ENCODE results near the gene CPAMD8.

The CPAMD8 gene

DNA sequence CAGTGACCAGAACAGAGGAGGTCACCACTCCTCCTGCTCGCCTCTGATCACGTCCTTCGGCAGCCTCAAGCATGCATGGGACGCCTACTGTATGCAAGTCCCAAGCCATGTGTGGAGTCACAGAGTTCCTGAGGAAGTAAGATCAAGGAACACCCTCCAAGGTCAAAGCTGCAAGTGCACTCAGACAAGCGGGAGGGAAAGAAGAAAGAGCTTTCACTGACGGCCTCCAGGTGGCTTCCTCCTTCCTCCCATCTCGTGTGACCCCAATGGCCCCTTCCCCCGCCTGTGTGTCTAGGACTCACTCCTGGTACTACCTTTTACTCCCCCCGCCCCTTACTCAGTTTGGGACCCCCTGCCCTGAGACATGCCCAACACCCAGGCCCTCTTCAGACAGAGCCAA, 42.6 kb upstream of the CPAMD8 start:
- H3K4me3 ChIP-seq (ENCODE audit: low read depth, low read length) = no peak overlapping the region
- H3K23ac ChIP-seq (ENCODE audit: low read length) = no peak overlapping the region
- no peak overlapping the region for H4K12ac ChIP-seq (ENCODE audit: low read depth, low read length)
- H3K36me3 ChIP-seq (ENCODE audit: control insufficient read depth in 1 of 2, insufficient read depth in 2 of 2, low read length in 2 of 2) = peaks cover 23 to 34% of the 10 kb centered on the region in 2 experiments
- no peak overlapping the region for H3K14ac ChIP-seq (ENCODE audit: low read length)
- no peak overlapping the region for H3K27ac ChIP-seq (ENCODE audit: low read depth, low read length)
- no peak overlapping the region for H3K9ac ChIP-seq (ENCODE audit: low read length)
- no peak overlapping the region for H2BK120ac ChIP-seq (ENCODE audit: insufficient read depth, low read length, poor library complexity)
- H3K4ac ChIP-seq (ENCODE audit: low read depth, low read length) = no peak overlapping the region
- H2AFZ ChIP-seq (ENCODE audit: insufficient read depth, low read length, poor library complexity) = no peak overlapping the region
- no CpG with 5 or more reads among the region's 9 CpGs for WGBS (ENCODE audit: extremely low coverage, insufficient coverage, insufficient read length)
- no peaks in the 10 kb centered on the region for H3K9me3 ChIP-seq (ENCODE audit: insufficient read depth, low read depth, low read length)
- H4K8ac ChIP-seq (ENCODE audit: low read depth, low read length) = no peak overlapping the region
- H3K4me2 ChIP-seq (ENCODE audit: low read length) = no peak overlapping the region
- H2BK12ac ChIP-seq (ENCODE audit: low read length) = no peak overlapping the region
- no peak overlapping the region for H3K18ac ChIP-seq (ENCODE audit: low read length)
- peaks cover 2% of the 10 kb centered on the region for H3K79me1 ChIP-seq (ENCODE audit: low read length)
- no peaks in the 10 kb centered on the region for H3K27me3 ChIP-seq (ENCODE audit: insufficient read depth, low read length)
- DNase-seq = no peak
- peaks cover 3% of the 10 kb centered on the region for H3K79me2 ChIP-seq (ENCODE audit: control insufficient read depth, insufficient read depth, low read length, poor library complexity)
- H2BK5ac ChIP-seq (ENCODE audit: low read depth, low read length, poor library complexity) = no peak overlapping the region
- H2AK5ac ChIP-seq (ENCODE audit: low read length) = no peak overlapping the region
- no peak overlapping the region for H4K91ac ChIP-seq (ENCODE audit: low read depth, low read length)
- peaks cover 3 to 7% of the 10 kb centered on the region in 2 experiments for H3K4me1 ChIP-seq (ENCODE audit: control insufficient read depth in 1 of 2, insufficient read depth in 2 of 2, low read length in 2 of 2)

DNA sequence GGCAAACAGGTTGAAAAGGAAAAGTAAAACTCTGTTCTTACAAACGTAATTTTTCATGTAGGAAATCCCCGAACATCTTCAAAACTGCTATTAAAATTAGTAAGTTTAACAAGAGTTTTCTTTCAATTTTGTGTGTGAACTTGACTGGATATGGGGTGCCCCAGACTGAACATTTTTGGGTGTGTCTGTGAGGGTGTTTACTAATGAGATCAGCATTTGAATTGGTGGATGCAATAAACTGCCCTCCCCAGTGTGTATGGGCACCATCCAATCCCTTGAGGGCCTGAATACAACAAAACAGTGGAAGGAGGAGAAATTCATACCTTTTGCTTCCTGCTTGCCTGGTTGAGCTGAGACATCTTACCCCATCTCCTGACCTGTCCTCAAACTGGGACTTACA, 36.8 kb upstream of the CPAMD8 start:
- H3K27ac ChIP-seq (ENCODE audit: low read depth, low read length) = no peak overlapping the region
- H3K79me2 ChIP-seq (ENCODE audit: control insufficient read depth, insufficient read depth, low read length, poor library complexity) = peaks cover 2% of the 10 kb centered on the region
- no peak overlapping the region for H3K4me3 ChIP-seq (ENCODE audit: low read depth, low read length)
- H2AK5ac ChIP-seq (ENCODE audit: low read length) = no peak overlapping the region
- WGBS (ENCODE audit: extremely low coverage, insufficient coverage, insufficient read length) = no CpG with 5 or more reads among the region's 2 CpGs
- H3K14ac ChIP-seq (ENCODE audit: low read length) = no peak overlapping the region
- H2BK120ac ChIP-seq (ENCODE audit: insufficient read depth, low read length, poor library complexity) = no peak overlapping the region
- no peaks in the 10 kb centered on the region for H3K27me3 ChIP-seq (ENCODE audit: insufficient read depth, low read length)
- H3K4me1 ChIP-seq (ENCODE audit: control insufficient read depth in 1 of 2, insufficient read depth in 2 of 2, low read length in 2 of 2) = peaks cover 5 to 10% of the 10 kb centered on the region in 2 experiments
- no peak overlapping the region for H3K23ac ChIP-seq (ENCODE audit: low read length)
- H3K18ac ChIP-seq (ENCODE audit: low read length) = no peak overlapping the region
- H3K9me3 ChIP-seq (ENCODE audit: insufficient read depth, low read depth, low read length) = peaks cover 3% of the 10 kb centered on the region
- peaks cover 16 to 23% of the 10 kb centered on the region in 2 experiments for H3K36me3 ChIP-seq (ENCODE audit: control insufficient read depth in 1 of 2, insufficient read depth in 2 of 2, low read length in 2 of 2)
- peak overlapping the region; percentile 84 for H3K4ac ChIP-seq (ENCODE audit: low read depth, low read length)
- no peak overlapping the region for H4K91ac ChIP-seq (ENCODE audit: low read depth, low read length)
- H4K8ac ChIP-seq (ENCODE audit: low read depth, low read length) = no peak overlapping the region
- no peak overlapping the region for H3K9ac ChIP-seq (ENCODE audit: low read length)
- no peak overlapping the region for H4K12ac ChIP-seq (ENCODE audit: low read depth, low read length)
- H3K4me2 ChIP-seq (ENCODE audit: low read length) = no peak overlapping the region
- peaks cover 2% of the 10 kb centered on the region for H3K79me1 ChIP-seq (ENCODE audit: low read length)
- peak overlapping the region; percentile 4 for H2BK5ac ChIP-seq (ENCODE audit: low read depth, low read length, poor library complexity)
- no peak overlapping the region for H2AFZ ChIP-seq (ENCODE audit: insufficient read depth, low read length, poor library complexity)
- peak overlapping the region; percentile 45 for H2BK12ac ChIP-seq (ENCODE audit: low read length)
- no peak for DNase-seq

DNA sequence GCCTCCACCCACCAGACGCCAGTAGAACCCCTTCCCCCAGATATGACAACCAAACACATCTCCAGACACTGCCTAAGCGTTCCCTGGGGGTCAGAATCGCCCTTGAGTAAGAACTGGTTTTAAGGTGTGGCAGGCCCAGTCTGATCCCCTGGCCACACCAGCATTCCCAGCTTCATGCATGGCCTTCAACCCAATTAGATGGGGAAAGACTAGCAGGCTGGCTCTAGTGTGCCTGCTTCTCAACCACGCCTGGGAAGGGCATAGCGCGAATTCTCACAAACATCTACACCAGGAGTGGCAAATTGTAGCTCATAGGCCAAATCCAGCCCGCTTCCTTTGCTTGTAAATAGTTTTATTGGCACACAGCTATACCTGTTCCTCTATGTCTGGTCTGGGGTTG, 35.1 kb upstream of the CPAMD8 start:
- Histone ChIP-seq H4K91ac (ENCODE audit: low read depth, low read length) (no peak overlapping the region), H3K4me2 (ENCODE audit: low read length) (no peak overlapping the region), H3K23ac (ENCODE audit: low read length) (no peak overlapping the region), H3K14ac (ENCODE audit: low read length) (no peak overlapping the region), H2BK5ac (ENCODE audit: low read depth, low read length, poor library complexity) (no peak overlapping the region), H3K36me3 (ENCODE audit: control insufficient read depth in 1 of 2, insufficient read depth in 2 of 2, low read length in 2 of 2) (peaks cover 20 to 29% of the 10 kb centered on the region in 2 experiments), H2AK5ac (ENCODE audit: low read length) (no peak overlapping the region), H2BK12ac (ENCODE audit: low read length) (no peak overlapping the region), H4K8ac (ENCODE audit: low read depth, low read length) (no peak overlapping the region), H3K18ac (ENCODE audit: low read length) (no peak overlapping the region), H3K9ac (ENCODE audit: low read length) (peak overlapping the region; percentile 26), H3K79me2 (ENCODE audit: control insufficient read depth, insufficient read depth, low read length, poor library complexity) (peaks cover 2% of the 10 kb centered on the region), H2BK120ac (ENCODE audit: insufficient read depth, low read length, poor library complexity) (no peak overlapping the region), H3K4me1 (ENCODE audit: control insufficient read depth in 1 of 2, insufficient read depth in 2 of 2, low read length in 2 of 2) (peaks cover 5 to 10% of the 10 kb centered on the region in 2 experiments), H2AFZ (ENCODE audit: insufficient read depth, low read length, poor library complexity) (no peak overlapping the region), H4K12ac (ENCODE audit: low read depth, low read length) (no peak overlapping the region), H3K9me3 (ENCODE audit: insufficient read depth, low read depth, low read length) (peaks cover 11% of the 10 kb centered on the region), H3K27me3 (ENCODE audit: insufficient read depth, low read length) (no peaks in the 10 kb centered on the region), H3K79me1 (ENCODE audit: low read length) (peaks cover 2% of the 10 kb centered on the region), H3K4me3 (ENCODE audit: low read depth, low read length) (no peak overlapping the region), H3K27ac (ENCODE audit: low read depth, low read length) (no peak overlapping the region), H3K4ac (ENCODE audit: low read depth, low read length) (no peak overlapping the region)
- WGBS (ENCODE audit: extremely low coverage, insufficient coverage, insufficient read length) = no CpG with 5 or more reads among the region's 7 CpGs
- peak; percentile 79 to 83 for DNase-seq

DNA sequence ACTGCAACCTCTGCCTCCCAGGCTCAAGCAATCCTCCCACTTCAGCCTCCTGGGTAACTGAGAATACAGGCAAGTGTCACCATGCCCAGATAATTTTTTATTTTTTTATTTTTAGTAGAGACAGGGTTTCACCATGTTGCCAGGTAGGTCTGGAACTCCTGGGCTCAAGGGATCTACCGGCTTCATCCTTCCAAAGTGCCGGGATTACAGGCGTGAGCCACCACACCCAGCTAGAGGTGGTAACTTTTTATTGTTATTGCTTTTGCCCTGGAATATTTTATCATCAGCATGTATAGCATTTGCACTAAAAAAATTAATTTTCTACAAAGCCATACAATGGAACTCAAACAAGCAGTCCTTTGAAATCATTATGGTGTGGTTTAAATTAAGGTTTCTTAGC, 34.6 kb upstream of the CPAMD8 start:
- Histone ChIP-seq H2BK120ac (ENCODE audit: insufficient read depth, low read length, poor library complexity) (no peak overlapping the region), H3K27ac (ENCODE audit: low read depth, low read length) (no peak overlapping the region), H3K9me3 (ENCODE audit: insufficient read depth, low read depth, low read length) (peaks cover 11% of the 10 kb centered on the region), H3K36me3 (ENCODE audit: control insufficient read depth in 1 of 2, insufficient read depth in 2 of 2, low read length in 2 of 2) (peaks cover 20 to 27% of the 10 kb centered on the region in 2 experiments), H3K79me1 (ENCODE audit: low read length) (no peaks in the 10 kb centered on the region), H3K14ac (ENCODE audit: low read length) (no peak overlapping the region), H3K23ac (ENCODE audit: low read length) (no peak overlapping the region), H4K8ac (ENCODE audit: low read depth, low read length) (no peak overlapping the region), H2AK5ac (ENCODE audit: low read length) (no peak overlapping the region), H3K9ac (ENCODE audit: low read length) (peak overlapping the region; percentile 26), H4K91ac (ENCODE audit: low read depth, low read length) (no peak overlapping the region), H3K4me3 (ENCODE audit: low read depth, low read length) (no peak overlapping the region), H2BK12ac (ENCODE audit: low read length) (no peak overlapping the region), H3K4me2 (ENCODE audit: low read length) (no peak overlapping the region), H3K18ac (ENCODE audit: low read length) (no peak overlapping the region), H2AFZ (ENCODE audit: insufficient read depth, low read length, poor library complexity) (no peak overlapping the region), H4K12ac (ENCODE audit: low read depth, low read length) (no peak overlapping the region), H3K4me1 (ENCODE audit: control insufficient read depth in 1 of 2, insufficient read depth in 2 of 2, low read length in 2 of 2) (peaks cover 5 to 10% of the 10 kb centered on the region in 2 experiments), H2BK5ac (ENCODE audit: low read depth, low read length, poor library complexity) (no peak overlapping the region), H3K27me3 (ENCODE audit: insufficient read depth, low read length) (no peaks in the 10 kb centered on the region), H3K79me2 (ENCODE audit: control insufficient read depth, insufficient read depth, low read length, poor library complexity) (peaks cover 2% of the 10 kb centered on the region), H3K4ac (ENCODE audit: low read depth, low read length) (no peak overlapping the region)
- no peak for DNase-seq
- no CpG with 5 or more reads among the region's 3 CpGs for WGBS (ENCODE audit: extremely low coverage, insufficient coverage, insufficient read length)
